Heart right ventricle (tissue), 16 donors: ENCODE data around the gene PFN1. TPM values are rescaled to one million over a fixed set of nuclear protein-coding genes. Genes with fewer than 3 reads are reported as not detected.

Source experiments
- ATAC-seq, 8 donors: fragments of 200-7000 bp; cut with Tn5 transposase; one replicate each; pipeline ENCODE4 v1.9.1; 2020; ENCODE audit warnings: mild to moderate bottlenecking in 8 of 8, moderate library complexity in 8 of 8, moderate number of reproducible peaks in 1 of 8
- DNase-seq, 2 donors: peaks; one replicate each; pipeline ENCODE4 v3.0.0-alpha.2; 2020
- H3K27ac ChIP-seq, 10 donors: fragments of 200-600 bp; sonication (generic) in 2 of 10; one replicate each; pipeline versions ENCODE4 v1.5.0 to v1.8.0; 2020 to 2022; ENCODE audit warnings: mild to moderate bottlenecking in 3 of 10
- H3K27me3 ChIP-seq, 7 donors: fragments of 200-600 bp; one replicate each; pipeline ENCODE4 v1.8.0; 2021 to 2022; ENCODE audit warnings: mild to moderate bottlenecking in 2 of 7
- H3K36me3 ChIP-seq, 9 donors: fragments of 200-600 bp; sonication (generic) in 1 of 9; one replicate each; pipeline versions ENCODE4 v1.5.0 to v1.8.0; 2020 to 2022; ENCODE audit warnings: mild to moderate bottlenecking in 2 of 9
- H3K4me1 ChIP-seq, 9 donors: fragments of 200-600 bp; sonication (generic) in 1 of 9; one replicate each; pipeline versions ENCODE4 v1.5.0 to v1.8.0; 2020 to 2022; ENCODE audit warnings: mild to moderate bottlenecking in 4 of 9
- H3K4me3 ChIP-seq, 10 donors: fragments of 200-600 bp; sonication (generic) in 2 of 10; one replicate each; pipeline versions ENCODE4 v1.5.0 to v1.8.0; 2020 to 2022; ENCODE audit warnings: mild to moderate bottlenecking in 7 of 10, moderate library complexity in 2 of 10
- H3K9me3 ChIP-seq, 11 donors: fragments of 200-600 bp in 10 of 11; sonication (generic) in 2 of 11; one replicate each; pipeline versions ENCODE4 v1.5.0 to v1.8.0; 2013 to 2022; ENCODE audit warnings: mild to moderate bottlenecking in 2 of 11, control low read depth in 1 of 11, moderate library complexity in 1 of 11
- CTCF ChIP-seq, 9 donors: fragments of 200-600 bp; sonication (generic) in 2 of 9; IDR thresholded peaks; one replicate each; pipeline versions ENCODE4 v1.5.0 to v1.8.0; 2021 to 2022; ENCODE audit warnings: antibody characterized with exemption in 9 of 9, mild to moderate bottlenecking in 5 of 9, moderate library complexity in 1 of 9
- WGBS, 2 donors: extraction: QIAGEN DNeasy Blood & Tissue Kit; methylation state at CpG; one replicate each; pipeline ENCODE4 v1.1.7; 2013; ENCODE audit warnings: inconsistent platforms in 1 of 2; 5-methylcytosine and 5-hydroxymethylcytosine counted together
- intact Hi-C, 10 donors: fragments of 100-400 bp; cut with DNase I; formaldehyde crosslinking; loops; one replicate each; pipeline versions ENCODE4 v1.11.1 to v1.14.2; 2022
- polyA plus RNA-seq, 2 donors: library from polyadenylated mRNA; stranded (reverse); fragments of 200-250 nt; gene quantifications; one replicate each; pipeline ENCODE4 v1.2.3, GENCODE V29; 2013
- total RNA-seq, 10 donors: library from RNA; stranded (reverse); fragmentation: NEBNext Ultra II Directional in 3 of 10; extraction: Animal tissue kit (Norgen Biotek cat#: 25700) in 3 of 10; gene quantifications; one replicate each; pipeline versions ENCODE4 v1.2.1 to v1.2.4, GENCODE V29; 2021 to 2023
- donor health status: Arrhythmogenic right ventricular cardiomyopathy.
- donor health status: ischemic (EF 13 %, LVEDD 7.1; RV severe dilation, severe dysfunction).
- donor health status: healthy with polysubstance abuse.
- donor health status: DM: no; HTN: yes; CAD: no.
- donor health status: DM: no; HTN: no; CAD: no.
- donor health status: ischemic (EF 25% LVEDD 6.9; RV normal size, moderate dysfunction).
- donor health status: ischemic (EF 25% LVEDD 5.7; RV mildly dilated, moderate dysfunction).
- donor health status: healthy.
- donor health status: DM: yes; HTN: yes; CAD: no.
- donor health status: Ischemic cardiomyopathy.
- donor health status: ischemic (EF 35%, LVEDD 5.7; RV mildly dilated, moderate dysfunction).
- donor health status: nonischemic (EF 11% LVEDD 7.7; RV severe dilation, severe dysfunction).
- donor health status: DM: yes; HTN: yes; CAD: no.
- donor health status: PGD.
- donor health status: ischemic (EF 29% LVEDD 5.4; RV normal size, mild dysfunction).
- donor health status: nonischemic (EF 23%, LVEDD 6.1; RV moderate dilation, normal function).

Gene PFN1
- total and polyA plus RNA-seq, 12 donors, result 144 to 830 (median 161) TPM

GRCh38 chr17:4947411-4948165, 742 bp downstream of the PFN1 start:
- peaks cover 18 to 77% (median 53%) of the 10 kb centered on the region in 9 donors for H3K4me1 ChIP-seq
- H3K4me3 ChIP-seq, result peak overlapping the region; percentile 67 to 100 (median 98)
- H3K27me3 ChIP-seq, result no peaks in the 10 kb centered on the region
- peak; percentile 22 to 47 (median 36) for ATAC-seq
- 0 to 1% methylated on average over 56 of the region's 56 CpGs for WGBS, 2 donors
- no peak for TF ChIP-seq CTCF (IDR thresholded peaks at IDR 0.05)
- DNase-seq, result peak; percentile 53 to 66
- H3K9me3 ChIP-seq, result no peaks in the 10 kb centered on the region
- intact Hi-C loops, result loop anchor here in 4 of 10 donors (1.0 to 5.0 kb wide), 6 partner anchors 7 to 50 kb away; partner anchors contain the start of genes SPAG7 (in 2 of the 4), CAMTA2 (in 1 of the 4), INCA1 (in 1 of the 4) and KIF1C (in 1 of the 4)
- H3K36me3 ChIP-seq, result peaks cover 0 to 49% (median 13%) of the 10 kb centered on the region in 9 donors
- peak overlapping the region; percentile 89 to 100 (median 99) for H3K27ac ChIP-seq

GRCh38 chr17:4947010-4947410, 1.3 kb downstream of the PFN1 start:
- intact Hi-C loops, result loop anchor here in 2 of 10 donors (5.0 kb wide), 2 partner anchors 40 to 50 kb away; partner anchors contain the start of genes INCA1 (in 1 of the 2) and KIF1C (in 1 of the 2)
- peak overlapping the region; percentile 67 to 100 (median 98) for H3K4me3 ChIP-seq
- H3K27ac ChIP-seq, result peak overlapping the region; percentile 89 to 100 (median 99)
- no peaks in the 10 kb centered on the region for H3K9me3 ChIP-seq
- peaks cover 18 to 78% (median 57%) of the 10 kb centered on the region in 9 donors for H3K4me1 ChIP-seq
- no peak for ATAC-seq
- 5 to 6% methylated on average over 7 of the region's 7 CpGs for WGBS, 2 donors
- no peak for DNase-seq
- no peaks in the 10 kb centered on the region for H3K27me3 ChIP-seq
- no peak for TF ChIP-seq CTCF (IDR thresholded peaks at IDR 0.05)
- H3K36me3 ChIP-seq, result peaks cover 0 to 54% (median 15%) of the 10 kb centered on the region in 9 donors

DNA sequence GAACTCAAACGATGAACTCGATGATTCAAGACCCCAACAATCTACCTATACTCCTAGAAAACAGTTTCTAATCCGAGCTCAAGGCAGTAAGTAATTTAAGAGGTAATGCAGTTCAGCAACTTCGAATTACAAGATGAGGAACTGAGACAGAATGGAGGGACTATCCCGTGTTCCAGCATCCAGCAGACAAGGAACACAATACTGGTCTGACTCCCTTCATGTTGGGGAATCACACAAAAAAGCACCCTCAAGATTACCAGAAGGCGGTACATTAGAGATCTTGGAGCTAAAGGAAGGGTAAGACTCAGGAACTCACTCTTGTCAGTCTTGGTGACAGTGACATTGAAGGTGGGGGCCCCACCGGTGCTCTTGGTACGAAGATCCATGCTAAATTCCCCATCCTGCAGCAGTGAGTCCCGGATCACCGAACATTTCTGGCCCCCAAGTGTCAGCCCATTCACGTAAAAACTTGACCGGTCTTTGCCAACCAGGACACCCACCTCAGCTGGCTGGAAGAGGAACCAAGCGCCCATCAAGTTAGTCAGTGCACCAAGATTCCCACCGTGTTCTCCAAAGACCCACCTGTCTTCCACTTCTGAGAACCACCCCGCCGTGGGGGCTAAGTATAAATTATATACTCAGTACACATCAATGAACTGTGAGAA, 1.9 kb downstream of the PFN1 start:
- Histone ChIP-seq H3K4me1 (peaks cover 19 to 79% (median 59%) of the 10 kb centered on the region in 9 donors), H3K27me3 (no peaks in the 10 kb centered on the region), H3K4me3 (peak overlapping the region; percentile 67 to 100 (median 98)), H3K9me3 (no peaks in the 10 kb centered on the region), H3K36me3 (peaks cover 0 to 59% (median 15%) of the 10 kb centered on the region in 9 donors), H3K27ac (peak overlapping the region in 9 of 10 donors; percentile 26 to 100 (median 99))
- intact Hi-C loops, result loop anchor here in 2 of 10 donors (5.0 kb wide), 2 partner anchors 39 to 51 kb away; partner anchors contain the start of genes INCA1 (in 1 of the 2) and KIF1C (in 1 of the 2)
- ATAC-seq, result no peak
- no peak for DNase-seq
- TF ChIP-seq CTCF (IDR thresholded peaks at IDR 0.05), result no peak
- 35 to 40% methylated on average over 16 of the region's 16 CpGs for WGBS, 2 donors

DNA sequence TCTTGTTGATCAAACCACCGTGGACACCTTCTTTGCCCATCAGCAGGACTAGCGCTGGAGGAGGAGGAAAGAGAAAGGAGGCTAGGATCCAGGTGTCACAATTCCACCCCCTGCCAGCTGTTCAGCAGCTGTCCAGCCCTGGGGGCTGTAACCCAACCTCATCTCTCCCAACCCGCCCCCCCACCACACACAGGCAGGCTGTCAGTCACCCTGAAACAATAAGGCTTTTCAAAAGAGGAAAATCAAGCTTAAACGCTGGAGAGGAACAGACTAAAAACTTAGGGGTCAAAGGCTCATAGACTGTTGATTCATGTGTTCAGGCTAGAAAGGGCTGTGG, 2.4 kb downstream of the PFN1 start:
- H3K27me3 ChIP-seq, result no peaks in the 10 kb centered on the region
- peaks cover 0 to 59% (median 15%) of the 10 kb centered on the region in 9 donors for H3K36me3 ChIP-seq
- 45 to 47% methylated on average over 4 of the region's 4 CpGs for WGBS, 2 donors
- peak overlapping the region in 6 of 10 donors; percentile 13 to 100 (median 99) for H3K27ac ChIP-seq
- TF ChIP-seq CTCF (IDR thresholded peaks at IDR 0.05), result no peak
- H3K9me3 ChIP-seq, result no peaks in the 10 kb centered on the region
- intact Hi-C loops, result loop anchor here in 2 of 10 donors (5.0 kb wide), 2 partner anchors 39 to 51 kb away; partner anchors contain the start of genes INCA1 (in 1 of the 2) and KIF1C (in 1 of the 2)
- H3K4me3 ChIP-seq, result peak overlapping the region in 8 of 10 donors; percentile 91 to 100 (median 98)
- no peak for ATAC-seq
- no peak for DNase-seq
- H3K4me1 ChIP-seq, result peaks cover 23 to 80% (median 65%) of the 10 kb centered on the region in 9 donors
